ENCODE results near the gene EFNB2. TPM values are rescaled to one million over a fixed set of nuclear protein-coding genes. Genes with fewer than 3 reads are reported as not detected.

Gene EFNB2
- total RNA-seq, 2 experiments from 2014 or later, result 0.25 to 0.51 TPM

GRCh38 chr13:106513025-106513983 is 22.2 kb downstream of the EFNB2 start:
- BruUV-seq (replicated peaks), result no TSS peak
- CTCF ChIA-PET (ENCODE audit: unreplicated experiment), result no interaction called here
- H2AFZ ChIP-seq (ENCODE audit: low read length), result no peak overlapping the region

GRCh38 chr13:106507560-106508274 is 27.7 kb downstream of the EFNB2 start:
- no peak overlapping the region for H3K4me3 ChIP-seq (ENCODE audit: low read depth, low read length, poor library complexity, severe bottlenecking)
- H3K9me2 ChIP-seq (ENCODE audit: insufficient read depth, low read length), result no peaks in the 10 kb centered on the region
- no peak for TF ChIP-seq CTCF (conservative IDR thresholded peaks at IDR 0.05; ENCODE audit: low read length)
- TF ChIP-seq EZH2phosphoT487 (IDR thresholded peaks at IDR 0.05; ENCODE audit: borderline replicate concordance, low read depth, low read length), result no peak
- no peak overlapping the region for H3K27ac ChIP-seq (ENCODE audit: low read depth, low read length, poor library complexity, severe bottlenecking)
- no peaks in the 10 kb centered on the region for H4K20me1 ChIP-seq (ENCODE audit: insufficient read depth, low read length)
- intact Hi-C loops (cut with micrococcal nuclease; ENCODE audit: unreplicated experiment), result no loop called here
- ChIA-PET CTCF (ENCODE audit: unreplicated experiment) (no interaction called here), POLR2A (interaction anchor here (0.6 kb wide), 1 partner anchor 133 kb away, joined by 3 read pairs; no protein-coding TSS in a partner anchor)
- BruUV-seq (replicated peaks), result no TSS peak
- no peaks in the 10 kb centered on the region for H3K36me3 ChIP-seq (ENCODE audit: insufficient read depth, low read length)
- no peaks in the 10 kb centered on the region for H3K4me1 ChIP-seq (ENCODE audit: insufficient read depth, low read length, poor library complexity, severe bottlenecking)
- no peak for DNase-seq (ENCODE audit: low spot score)
- H3K79me2 ChIP-seq (ENCODE audit: insufficient read depth, low read depth, low read length), result no peaks in the 10 kb centered on the region
- no peak overlapping the region for H3K4me2 ChIP-seq (ENCODE audit: low read length)
- H3K9me3 ChIP-seq (ENCODE audit: low read length), result no peaks in the 10 kb centered on the region
- no peak overlapping the region for H2AFZ ChIP-seq (ENCODE audit: low read length)

More at GRCh38 chr13:106513025-106513983, 22.2 kb downstream of the EFNB2 start:
- POLR2A ChIA-PET, result interaction anchor here (0.6 to 1.4 kb wide), 2 partner anchors 10 to 1397 kb away, joined by 3 to 6 read pairs; no protein-coding TSS in a partner anchor
- TF ChIP-seq EZH2phosphoT487 (IDR thresholded peaks at IDR 0.05; ENCODE audit: borderline replicate concordance, low read depth, low read length) (no peak), CTCF (conservative IDR thresholded peaks at IDR 0.05; ENCODE audit: low read length) (no peak)
- intact Hi-C loops (cut with micrococcal nuclease; ENCODE audit: unreplicated experiment), result no loop called here
- Histone ChIP-seq H3K4me3 (ENCODE audit: low read depth, low read length, poor library complexity, severe bottlenecking) (no peak overlapping the region), H3K27ac (ENCODE audit: low read depth, low read length, poor library complexity, severe bottlenecking) (no peak overlapping the region), H4K20me1 (ENCODE audit: insufficient read depth, low read length) (no peaks in the 10 kb centered on the region), H3K4me1 (ENCODE audit: insufficient read depth, low read length, poor library complexity, severe bottlenecking) (no peaks in the 10 kb centered on the region), H3K9me2 (ENCODE audit: insufficient read depth, low read length) (no peaks in the 10 kb centered on the region), H3K9me3 (ENCODE audit: low read length) (no peaks in the 10 kb centered on the region), H3K79me2 (ENCODE audit: insufficient read depth, low read depth, low read length) (no peaks in the 10 kb centered on the region), H3K4me2 (ENCODE audit: low read length) (no peak overlapping the region), H3K36me3 (ENCODE audit: insufficient read depth, low read length) (no peaks in the 10 kb centered on the region)
- DNase-seq (ENCODE audit: low spot score), result no peak
